H1 (cell line): Measurements from ENCODE around the gene SLC6A19. TPM values are rescaled to one million over a fixed set of nuclear protein-coding genes. Genes with fewer than 3 reads are reported as not detected.

Source experiments
- CTCF ChIA-PET: fragments of 300-600 bp; sonication (Branson Sonifier 250); formaldehyde crosslinking; loops from one replicate; lab custom pipeline; 2021; ENCODE audit not compliant: partially characterized antibody; lab: Charles Lee
- POLR2A ChIA-PET: fragments of 300-600 bp; sonication (Branson Sonifier 250); formaldehyde crosslinking; loops from one replicate; lab custom pipeline; 2021; ENCODE audit warnings: inconsistent platforms; ENCODE audit not compliant: partially characterized antibody; lab: Charles Lee
- DNase-seq, 2 experiments: peaks; one replicate each; pipeline versions ENCODE4 v3.0.0 to v3.0.0-alpha.2; 2010 to 2022; ENCODE audit warnings: low spot score in 2 of 2, low read depth in 1 of 2, mixed read lengths in 1 of 2
- FAIRE-seq: peaks from 2 replicates; lab custom pipeline; 2011; peaks lifted over from hg19 to GRCh38; lab: Jason Lieb, UNC
- H2AFZ ChIP-seq: 2 replicates; pipeline ENCODE4 v1.8.1; 2012; ENCODE audit warnings: low read length, inconsistent platforms
- H2AK5ac ChIP-seq: 2 replicates; pipeline ENCODE4 v1.6.1; 2013; ENCODE audit warnings: low read depth, low read length
- H2BK120ac ChIP-seq: replicated peaks from 2 replicates; pipeline ENCODE3; 2013; ENCODE audit warnings: low read depth, low read length, inconsistent platforms
- H2BK12ac ChIP-seq: 2 replicates; pipeline ENCODE4 v1.6.1; 2013; ENCODE audit warnings: low read depth, low read length
- H2BK15ac ChIP-seq: 2 replicates; pipeline ENCODE4 v1.6.1; 2013; ENCODE audit warnings: low read length
- H2BK20ac ChIP-seq: 2 replicates; pipeline ENCODE4 v1.6.1; 2013; ENCODE audit warnings: low read length
- H2BK5ac ChIP-seq: 2 replicates; pipeline ENCODE4 v1.6.1; 2013; ENCODE audit warnings: low read depth, low read length
- H3K14ac ChIP-seq: 2 replicates; pipeline ENCODE4 v1.6.1; 2013; ENCODE audit warnings: inconsistent platforms; ENCODE audit not compliant: insufficient read length
- H3K18ac ChIP-seq: 2 replicates; pipeline ENCODE4 v1.6.1; 2013; ENCODE audit warnings: low read length; ENCODE audit errors: extremely low read depth
- H3K23ac ChIP-seq: 2 replicates; pipeline ENCODE4 v1.6.1; 2013; ENCODE audit warnings: inconsistent platforms; ENCODE audit not compliant: insufficient read length
- H3K23me2 ChIP-seq: 2 replicates; pipeline ENCODE4 v1.6.1; 2013; ENCODE audit warnings: low read depth, low read length
- H3K27ac ChIP-seq: 2 replicates; pipeline ENCODE4 v1.6.1; 2011; ENCODE audit warnings: low read depth, low read length, inconsistent platforms
- H3K27me3 ChIP-seq, 4 experiments: replicated peaks in 1 of 4; 1 replicate in 1 of 4; 2 replicates in 3 of 4; pipeline versions ENCODE4 v1.6.1 to v1.8.1; 2011 to 2013; ENCODE audit warnings: low read length in 3 of 4, mild to moderate bottlenecking in 3 of 4, inconsistent platforms in 2 of 4, mixed read lengths in 2 of 4, moderate library complexity in 1 of 4; ENCODE audit not compliant: control insufficient read depth in 3 of 4, insufficient read depth in 3 of 4; ENCODE audit errors: extremely low read depth in 1 of 4
- H3K36me3 ChIP-seq, 4 experiments: 2 replicates each; pipeline versions ENCODE4 v1.6.1 to v1.8.1; 2011 to 2013; ENCODE audit warnings: mild to moderate bottlenecking in 4 of 4, low read length in 3 of 4, moderate library complexity in 2 of 4, control low read depth in 1 of 4, inconsistent platforms in 1 of 4; ENCODE audit not compliant: insufficient read depth in 4 of 4, control insufficient read depth in 2 of 4
- H3K4ac ChIP-seq: replicated peaks from 2 replicates; pipeline ENCODE3; 2013; ENCODE audit warnings: low read length, low read depth, mixed read lengths, inconsistent platforms; ENCODE audit not compliant: insufficient read length
- H3K4me1 ChIP-seq, 4 experiments: replicated peaks in 1 of 4; 1 replicate in 1 of 4; 2 replicates in 3 of 4; pipeline versions ENCODE4 v1.6.1 to v1.8.1; 2011 to 2013; ENCODE audit warnings: low read length in 3 of 4, inconsistent platforms in 2 of 4, mixed read lengths in 1 of 4; ENCODE audit not compliant: insufficient read depth in 4 of 4, control insufficient read depth in 3 of 4
- H3K4me2 ChIP-seq, 2 experiments: 2 replicates each; pipeline versions ENCODE4 v1.6.1 to v1.8.1; 2011 to 2013; ENCODE audit warnings: low read depth in 2 of 2, low read length in 2 of 2, control low read depth in 1 of 2, inconsistent platforms in 1 of 2, mild to moderate bottlenecking in 1 of 2; ENCODE audit not compliant: insufficient read depth in 1 of 2
- H3K4me3 ChIP-seq, 4 experiments: fragments of 200-600, 300-600 bp in 1 of 4; sonication (generic), shearing (Covaris generic), sonication (Bioruptor Twin) in 1 of 4; 2 replicates each; pipeline versions ENCODE4 v1.5.1 to v1.8.1; 2011 to 2016; ENCODE audit warnings: low read length in 4 of 4, low read depth in 3 of 4, control low read depth in 2 of 4, inconsistent platforms in 2 of 4, mild to moderate bottlenecking in 2 of 4, mixed read lengths in 1 of 4, moderate library complexity in 1 of 4; ENCODE audit not compliant: insufficient read depth in 2 of 4; ENCODE audit errors: extremely low read depth in 1 of 4
- H3K56ac ChIP-seq: replicated peaks from 2 replicates; pipeline ENCODE3; 2013; ENCODE audit warnings: low read depth, mild to moderate bottlenecking, mixed read lengths, low read length, inconsistent platforms; ENCODE audit not compliant: insufficient read length
- H3K79me1 ChIP-seq: 2 replicates; pipeline ENCODE4 v1.6.1; 2013; ENCODE audit warnings: low read depth, low read length, control low read depth
- H3K79me2 ChIP-seq, 2 experiments: 2 replicates each; pipeline versions ENCODE4 v1.6.1 to v1.8.1; 2012 to 2013; ENCODE audit warnings: low read length in 2 of 2, mild to moderate bottlenecking in 2 of 2, inconsistent platforms in 1 of 2; ENCODE audit not compliant: insufficient read depth in 2 of 2, control insufficient read depth in 1 of 2
- H3K9ac ChIP-seq, 4 experiments: replicated peaks in 1 of 4; 1 replicate in 1 of 4; 2 replicates in 3 of 4; pipeline versions ENCODE4 v1.6.1 to v1.8.1; 2011 to 2013; ENCODE audit warnings: low read depth in 3 of 4, low read length in 3 of 4, control low read depth in 2 of 4, mild to moderate bottlenecking in 2 of 4, moderate library complexity in 2 of 4, inconsistent platforms in 1 of 4; ENCODE audit errors: extremely low read depth in 1 of 4
- H3K9me3 ChIP-seq, 2 experiments: 2 replicates each; pipeline versions ENCODE4 v1.6.1 to v1.8.1; 2012 to 2013; ENCODE audit warnings: mild to moderate bottlenecking in 2 of 2, moderate library complexity in 2 of 2, control low read depth in 1 of 2, inconsistent platforms in 1 of 2, low read depth in 1 of 2, low read length in 1 of 2, mixed read lengths in 1 of 2; ENCODE audit not compliant: insufficient read depth in 2 of 2
- H4K20me1 ChIP-seq, 2 experiments: replicated peaks in 1 of 2; 2 replicates each; pipeline versions ENCODE3 to v1.8.1; 2011 to 2013; ENCODE audit warnings: inconsistent platforms in 2 of 2, low read length in 2 of 2, mild to moderate bottlenecking in 1 of 2; ENCODE audit not compliant: insufficient read depth in 2 of 2, control insufficient read depth in 1 of 2
- H4K5ac ChIP-seq: 2 replicates; pipeline ENCODE4 v1.6.1; 2013; ENCODE audit warnings: low read length, low read depth, mixed read lengths, inconsistent platforms; ENCODE audit not compliant: insufficient read length
- H4K8ac ChIP-seq: 2 replicates; pipeline ENCODE4 v1.8.0; 2013; ENCODE audit warnings: mild to moderate bottlenecking, moderate library complexity, low read length, inconsistent platforms; ENCODE audit not compliant: insufficient read depth; ENCODE audit errors: extremely low read depth
- H4K91ac ChIP-seq: replicated peaks from 2 replicates; pipeline ENCODE3; 2013; ENCODE audit warnings: low read length, mixed read lengths, inconsistent platforms; ENCODE audit not compliant: insufficient read length
- CBX5 ChIP-seq: fragments of 300-800, 300-1000 bp; sonication (generic); IDR thresholded peaks from 2 replicates; pipeline ENCODE4 v1.7.1; 2016; ENCODE audit warnings: antibody characterized with exemption, low read length, low read depth
- CTBP2 ChIP-seq: IDR thresholded peaks from 2 replicates; pipeline ENCODE4 v1.7.0; 2011; ENCODE audit warnings: borderline replicate concordance, mild to moderate bottlenecking, moderate library complexity, mixed read lengths, low read length; ENCODE audit not compliant: insufficient read depth, insufficient read length
- EGR1 ChIP-seq: IDR thresholded peaks from 2 replicates; pipeline ENCODE4 v1.6.1; 2011; ENCODE audit warnings: low read depth, low read length, borderline replicate concordance
- KDM4A ChIP-seq: IDR thresholded peaks from one replicate; pipeline ENCODE4 v1.7.1; 2012; ENCODE audit warnings: low read depth, mild to moderate bottlenecking, moderate library complexity, low read length, inconsistent platforms; ENCODE audit not compliant: severe bottlenecking
- SIN3A ChIP-seq, 2 experiments: IDR thresholded peaks in 1 of 2; conservative IDR thresholded peaks in 1 of 2; 2 replicates each; pipeline ENCODE4 v1.6.1; 2011 to 2012; ENCODE audit warnings: low read length in 2 of 2, improper control_type of control experiment in 1 of 2, low read depth in 1 of 2, mild to moderate bottlenecking in 1 of 2
- YY1 ChIP-seq: IDR thresholded peaks from 2 replicates; pipeline ENCODE4 v1.6.1; 2011; ENCODE audit warnings: low read depth, mild to moderate bottlenecking, low read length
- WGBS, 2 experiments: shearing (Covaris generic) in 1 of 2; methylation state at CpG; one replicate each; pipeline versions ENCODE4 v1.1.6 to v1.1.7; 2013 to 2015; ENCODE audit warnings: low lambda C conversion rate in 2 of 2, mixed read lengths in 2 of 2, inconsistent platforms in 1 of 2, low coverage in 1 of 2, missing lambda C conversion rate in 1 of 2; ENCODE audit not compliant: insufficient replicate concordance in 2 of 2, insufficient coverage in 1 of 2, insufficient read length in 1 of 2; ENCODE audit errors: extremely low coverage in 1 of 2, missing lambda C conversion rate in 1 of 2; 5-methylcytosine and 5-hydroxymethylcytosine counted together
- polyA plus RNA-seq, 7 experiments: library from polyadenylated mRNA; depleted of rRNA in 3 of 7; stranded (reverse) in 5 of 7; unstranded in 2 of 7; fragments of >200 nt in 5 of 7; fragments of 200-250 nt in 2 of 7; gene quantifications; 1 replicate in 5 of 7; 2 replicates in 1 of 7; 4 replicates in 1 of 7; pipeline versions ENCODE4 v1.2.1 to v1.2.3, GENCODE V29; 2011 to 2013; ENCODE audit warnings: missing spikeins in 2 of 7, mixed read lengths in 2 of 7
- total RNA-seq: library from RNA; stranded (reverse); fragmentation: NEBNext Ultra II Directional; extraction: Animal tissue kit (Norgen Biotek cat#: 25700); gene quantifications from 2 replicates; pipeline ENCODE4 v1.2.1, GENCODE V29; 2021

Gene SLC6A19
- total and polyA plus RNA-seq, 2 of the 8 experiments (the other 6 are each of a cell fraction or from before 2014, with no cell fraction given) = 0.02 TPM; not detected in 1

GRCh38 chr5:1270426-1270825, 69.0 kb downstream of the SLC6A19 start:
- Histone ChIP-seq H2BK15ac (no peak overlapping the region), H4K20me1 (peaks cover 0 to 4% of the 10 kb centered on the region in 2 experiments), H3K4me3 (no peak overlapping the region), H3K23me2 (peaks cover under 1% of the 10 kb centered on the region; the same call in 1 of the 2 replicates), H3K9me3 (peaks cover 0 to 7% of the 10 kb centered on the region in 2 experiments; a peak in 1 of 4 replicates), H2BK5ac (no peak overlapping the region), H3K27ac (no peak overlapping the region), H3K36me3 (peaks cover 2 to 24% (median 3%) of the 10 kb centered on the region in 4 experiments; a peak in 4 of 8 replicates), H2AFZ (no peak overlapping the region), H2BK20ac (no peak overlapping the region), H3K56ac (no peak overlapping the region), H2BK12ac (no peak overlapping the region), H4K91ac (no peak overlapping the region), H3K27me3 (no peaks in the 10 kb centered on the region), H3K79me1 (0 out of 2 replicates have a peak, but pooled peaks cover 4% of the 10 kb centered on the region), H3K23ac (no peak overlapping the region), H3K14ac (no peak overlapping the region), H3K4me1 (no peaks in the 10 kb centered on the region), H3K4ac (no peak overlapping the region), H3K79me2 (peaks cover 3 to 12% of the 10 kb centered on the region in 2 experiments; a peak in 2 of 4 replicates), H4K8ac (no peak overlapping the region), H3K9ac (no peak overlapping the region), H3K18ac (no peak overlapping the region), H3K4me2 (no peak overlapping the region), H2AK5ac (no peak overlapping the region), H4K5ac (no peak overlapping the region), H2BK120ac (no peak overlapping the region)
- TF ChIP-seq CBX5 (no peak), KDM4A (no peak), SIN3A (conservative IDR thresholded peaks at IDR 0.05 in 1 of 2, IDR thresholded peaks at IDR 0.05 in 1 of 2; ENCODE audit: low read depth in 1 of 2, low read length in 2 of 2) (no peak), YY1 (no peak), CTBP2 (no peak), EGR1 (0 out of 2 replicates have a peak, but pooled peaks have one; percentile 9)
- ChIA-PET POLR2A (interaction anchor here (1.0 kb wide), 1 partner anchor 16 kb away, joined by 3 read pairs; no protein-coding TSS in a partner anchor), CTCF (no interaction called here)
- no peak for DNase-seq
- FAIRE-seq = no peak
- 91% methylated on average over 22 of the region's 22 CpGs; no CpG with 5 or more reads in 1 of the 2 experiments for WGBS, 2 experiments
